HG02870 (cell line): ENCODE data around the gene LSP1.
A peak's percentile ranks its signal among the peaks of the same experiment; 100 is the strongest.

Source experiments
- ATAC-seq: cut with Tn5 transposase; IDR thresholded peaks from one replicate; pipeline ENCODE4 v1.9.1; 2021; ENCODE audit warnings: mild to moderate bottlenecking, moderate library complexity; ENCODE audit not compliant: unreplicated experiment

Gene LSP1

DNA sequence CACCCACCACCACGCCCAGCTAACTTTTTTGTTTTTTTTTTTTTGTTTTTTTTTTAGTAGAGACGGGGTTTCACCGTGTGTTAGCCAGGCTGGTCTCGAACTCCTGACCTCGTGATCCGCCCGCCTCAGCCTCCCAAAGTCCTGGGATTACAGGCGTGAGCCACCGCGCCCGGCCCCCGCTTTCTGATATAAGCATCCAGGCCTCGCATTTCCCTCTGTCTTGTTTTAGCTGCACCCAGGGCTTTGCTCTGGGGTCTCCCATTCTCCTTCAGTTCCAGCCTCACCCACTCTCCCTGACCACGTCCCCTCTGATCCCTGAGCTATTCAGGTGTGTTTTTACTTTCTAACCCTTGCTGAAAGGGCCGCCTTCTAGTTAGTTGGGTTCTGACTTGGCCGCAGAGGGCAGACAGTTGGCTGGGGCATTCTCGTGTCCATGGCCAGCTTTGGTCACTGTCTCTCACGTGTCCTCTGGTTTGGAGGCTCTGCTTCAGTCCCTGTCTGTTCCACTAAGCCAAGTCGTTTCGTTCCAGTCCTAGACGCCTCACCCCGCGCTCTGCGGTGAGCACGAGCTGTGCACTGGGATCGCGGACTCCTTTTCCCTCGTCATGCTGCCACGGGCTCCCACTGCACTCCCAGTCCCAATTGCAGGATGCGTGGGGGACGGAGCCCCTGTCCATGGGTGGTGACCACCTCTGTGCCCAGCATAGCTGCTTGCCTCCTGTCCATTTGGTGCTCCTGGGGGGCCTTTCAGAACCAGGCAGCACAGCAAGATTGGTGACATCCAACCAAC lies 60.6 kb downstream of the LSP1 start:
- no peak for ATAC-seq

DNA sequence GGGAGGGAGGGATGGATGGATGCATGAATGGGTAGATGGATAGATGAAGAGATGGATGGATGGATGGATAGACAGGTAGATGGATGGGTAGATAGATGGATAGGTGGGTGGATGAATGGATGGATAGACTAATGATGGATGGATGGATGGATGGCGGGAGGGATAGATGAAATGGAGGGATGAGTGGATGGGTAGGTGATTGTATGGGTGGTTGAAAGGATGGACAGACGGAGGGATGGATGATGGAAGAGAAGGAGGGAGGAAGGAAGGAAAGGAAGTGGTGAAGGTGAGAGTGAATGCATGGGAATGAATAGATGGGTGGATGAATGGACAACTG lies 62.9 kb downstream of the LSP1 start:
- ATAC-seq = no peak

DNA sequence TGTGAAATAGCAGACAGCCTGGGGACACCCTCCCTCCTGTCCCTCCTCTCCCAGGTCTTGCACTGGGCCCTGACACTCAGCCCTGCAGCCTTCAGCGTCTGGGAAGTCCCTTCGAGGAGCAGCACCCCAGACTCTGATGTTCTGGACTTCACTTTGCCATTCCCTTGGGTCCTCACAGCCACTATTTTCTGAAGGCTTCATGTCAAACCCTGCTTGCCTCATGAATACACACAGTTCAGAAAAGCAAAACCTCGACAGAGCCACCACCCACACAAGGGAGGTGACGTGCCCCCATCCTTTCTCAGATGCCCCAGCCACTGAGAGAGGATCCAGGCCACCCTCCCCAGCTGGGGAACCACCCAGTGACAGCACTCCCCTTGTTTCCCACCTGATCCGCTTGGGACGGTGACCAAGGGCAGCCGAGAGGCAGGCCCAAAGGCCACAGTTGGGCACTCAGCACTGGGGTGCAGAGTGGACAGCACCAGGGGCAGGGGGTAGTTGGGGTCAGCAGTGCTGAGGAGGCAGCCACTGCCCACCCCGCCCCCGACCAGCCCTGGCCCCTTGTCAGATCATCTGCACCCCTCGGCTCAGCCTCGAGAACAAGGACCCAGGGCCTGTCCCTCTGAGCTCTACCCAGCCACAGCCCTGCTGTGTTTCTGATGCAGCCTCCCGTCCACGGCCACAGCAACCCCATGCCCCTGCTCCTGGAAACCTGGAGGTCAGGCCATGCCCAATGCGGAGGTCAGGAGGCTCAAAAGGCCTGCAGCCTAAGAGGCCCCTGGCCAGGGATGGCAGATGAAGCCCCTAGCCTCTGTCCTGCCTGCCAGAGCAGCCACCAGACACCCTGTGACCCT lies 63.5 kb downstream of the LSP1 start:
- peak; percentile 36 for ATAC-seq

- no peak for ATAC-seq
Measured at GRCh38 chr11:1916986-1917522, 64.2 kb downstream of the LSP1 start.

DNA sequence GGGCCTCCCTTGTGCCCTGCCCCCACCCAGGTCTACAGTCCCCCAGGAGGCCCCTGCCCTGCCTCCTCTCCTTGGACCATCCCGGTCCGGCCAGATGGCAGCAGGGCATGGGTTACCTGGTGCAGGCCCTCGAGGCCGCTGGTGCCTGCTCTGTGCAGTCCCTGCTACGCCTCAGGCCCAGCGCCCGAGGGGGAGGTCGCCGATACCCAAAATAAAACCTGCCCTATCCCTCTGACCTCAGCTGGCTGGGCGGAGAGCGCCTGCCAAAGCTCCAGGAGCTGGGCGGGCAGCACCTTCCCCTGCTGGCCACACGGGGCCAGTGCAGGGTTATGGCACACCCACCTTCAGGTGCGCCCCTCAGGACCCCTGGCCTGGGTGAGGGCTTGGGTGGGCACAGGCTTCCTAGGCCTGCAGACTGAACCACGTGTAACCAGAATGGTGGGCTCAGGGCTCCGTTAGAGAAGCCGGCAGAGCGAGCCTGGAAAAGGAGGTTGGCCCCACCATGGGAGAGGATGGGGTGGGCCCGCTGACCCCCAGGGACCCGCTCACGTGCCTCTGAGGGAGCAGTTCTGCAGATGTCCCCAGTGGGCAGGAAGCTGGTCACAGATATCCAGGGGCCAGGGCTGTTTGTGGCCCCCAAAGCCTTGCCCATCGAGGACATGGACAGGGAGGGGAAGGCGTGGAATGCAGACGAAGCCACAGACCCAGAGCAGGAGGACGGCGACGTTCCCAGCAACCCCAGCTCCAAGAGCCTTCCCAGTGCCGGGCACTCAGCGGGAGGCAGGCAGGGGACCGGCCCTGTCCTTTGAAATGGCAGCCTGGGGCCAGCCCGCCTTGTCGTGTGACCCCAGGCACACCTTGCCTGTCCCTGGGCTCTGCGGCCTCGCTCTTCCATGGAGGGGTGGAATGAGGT lies 64.9 kb downstream of the LSP1 start:
- no peak for ATAC-seq

DNA sequence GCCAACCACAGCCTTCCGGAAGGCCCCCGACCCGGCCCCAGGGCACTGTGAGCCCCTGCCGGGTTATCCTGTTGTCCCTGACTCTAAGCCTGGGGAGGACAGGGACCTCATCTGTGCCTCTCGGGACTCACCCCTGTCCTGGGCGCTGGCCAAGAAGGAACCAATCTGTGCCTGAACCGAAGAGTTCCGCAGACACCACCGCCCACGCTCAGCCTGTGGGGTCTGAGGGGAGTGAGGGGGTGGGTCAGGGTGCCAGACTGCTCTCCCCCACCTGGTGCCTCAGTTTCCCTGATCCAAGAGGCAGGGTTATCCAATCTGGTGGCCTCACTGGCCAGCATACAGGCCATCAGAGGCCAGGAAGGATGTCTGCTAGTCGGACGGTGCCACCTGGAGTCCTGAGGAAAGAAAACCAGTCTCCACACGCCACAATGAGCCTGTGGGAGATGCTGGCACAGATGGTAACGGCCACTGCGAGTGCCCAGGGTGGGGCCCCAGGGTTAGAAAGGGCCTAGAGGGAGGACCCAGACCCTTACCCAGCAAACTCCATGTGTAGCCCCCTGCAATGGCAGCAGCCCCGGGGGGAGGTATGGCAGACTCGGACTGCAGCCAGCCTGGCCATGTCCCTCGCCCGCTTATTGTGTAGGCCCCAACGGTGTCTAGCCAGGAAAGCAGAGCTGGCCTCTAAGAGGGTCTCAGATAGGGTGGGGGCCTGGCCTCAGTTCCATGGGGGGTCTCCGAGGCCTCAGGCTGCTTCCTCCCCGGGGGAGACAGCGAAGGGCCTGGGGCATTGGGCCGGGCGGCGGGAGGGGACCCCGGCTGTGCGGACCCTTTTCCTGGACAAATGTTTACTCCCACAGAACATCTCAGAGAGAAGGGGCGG lies 65.8 kb downstream of the LSP1 start:
- ATAC-seq = no peak

- ATAC-seq = no peak
Measured at GRCh38 chr11:1919391-1920127, 66.7 kb downstream of the LSP1 start, which contains the start of gene TNNT3. Gene TNNT3, plus strand, starts transcription at chr11:1919703. Its CDS starts 3,172 bp downstream, at chr11:1922875.

GRCh38 chr11:1920128-1920908 lies 67.4 kb downstream of the LSP1 start:
- no peak for ATAC-seq

DNA sequence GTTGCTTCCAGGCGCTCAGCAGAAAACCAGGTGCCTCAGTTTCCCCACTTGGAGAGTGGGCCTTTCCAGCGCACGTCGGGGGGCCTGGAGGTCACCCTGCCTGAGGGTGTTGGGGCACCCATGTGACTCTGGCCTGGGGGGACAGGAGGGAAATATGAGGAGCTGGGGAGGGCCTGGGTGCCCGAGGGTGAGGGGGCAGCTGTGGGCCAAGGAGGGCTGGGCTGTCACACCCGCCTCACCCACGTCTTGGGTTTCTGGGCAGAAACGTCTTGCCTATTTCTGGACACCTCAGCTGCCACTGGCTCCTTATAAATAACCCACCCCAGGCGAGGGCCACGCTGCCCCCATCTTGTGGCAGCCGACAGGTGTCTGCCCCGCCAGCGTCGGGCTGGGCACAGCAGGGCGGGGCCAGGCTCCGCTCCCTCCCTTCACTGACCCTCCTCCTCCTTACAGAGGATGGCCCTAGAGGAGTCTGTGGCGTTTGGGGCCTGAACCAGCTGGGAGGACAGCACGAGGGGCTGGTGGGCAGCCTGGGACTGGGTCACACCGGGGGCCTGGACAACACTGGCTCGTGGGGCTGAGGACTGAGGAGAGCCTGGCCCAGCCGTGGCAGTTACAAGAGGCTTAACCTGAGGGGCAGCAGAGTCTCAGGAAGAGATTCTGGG lies 68.2 kb downstream of the LSP1 start:
- ATAC-seq = no peak

- ATAC-seq = no peak
Measured at GRCh38 chr11:1921574-1922141, 68.8 kb downstream of the LSP1 start.

DNA sequence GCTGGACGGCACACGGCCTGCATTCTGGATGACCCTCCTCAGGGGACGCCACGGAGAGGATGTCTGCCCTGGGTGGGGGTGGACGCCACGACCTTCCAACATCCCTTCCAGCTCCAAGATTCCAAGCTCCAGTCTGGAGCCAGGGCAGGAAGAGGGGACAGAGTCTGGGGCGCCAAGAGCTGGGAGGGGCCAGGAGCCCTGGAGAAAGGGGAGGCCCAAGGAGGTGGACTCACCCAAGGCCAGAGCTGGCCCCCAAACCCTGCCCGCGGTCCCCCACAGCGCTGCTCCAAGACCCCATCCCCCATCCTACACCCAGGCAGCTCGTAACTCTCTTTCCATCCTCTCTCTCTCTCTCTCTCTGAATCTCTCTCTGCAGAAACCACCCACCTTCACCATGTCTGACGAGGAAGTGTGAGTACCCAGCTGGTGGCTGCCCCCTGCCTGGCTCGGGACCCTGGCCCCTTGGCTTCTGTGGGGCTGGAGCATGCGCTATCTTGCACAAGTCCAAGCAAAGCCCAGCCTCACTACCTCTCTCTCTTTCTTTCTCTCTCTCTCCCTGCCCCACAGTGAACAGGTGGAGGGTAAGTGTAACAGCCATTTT lies 69.7 kb downstream of the LSP1 start:
- no peak for ATAC-seq

DNA sequence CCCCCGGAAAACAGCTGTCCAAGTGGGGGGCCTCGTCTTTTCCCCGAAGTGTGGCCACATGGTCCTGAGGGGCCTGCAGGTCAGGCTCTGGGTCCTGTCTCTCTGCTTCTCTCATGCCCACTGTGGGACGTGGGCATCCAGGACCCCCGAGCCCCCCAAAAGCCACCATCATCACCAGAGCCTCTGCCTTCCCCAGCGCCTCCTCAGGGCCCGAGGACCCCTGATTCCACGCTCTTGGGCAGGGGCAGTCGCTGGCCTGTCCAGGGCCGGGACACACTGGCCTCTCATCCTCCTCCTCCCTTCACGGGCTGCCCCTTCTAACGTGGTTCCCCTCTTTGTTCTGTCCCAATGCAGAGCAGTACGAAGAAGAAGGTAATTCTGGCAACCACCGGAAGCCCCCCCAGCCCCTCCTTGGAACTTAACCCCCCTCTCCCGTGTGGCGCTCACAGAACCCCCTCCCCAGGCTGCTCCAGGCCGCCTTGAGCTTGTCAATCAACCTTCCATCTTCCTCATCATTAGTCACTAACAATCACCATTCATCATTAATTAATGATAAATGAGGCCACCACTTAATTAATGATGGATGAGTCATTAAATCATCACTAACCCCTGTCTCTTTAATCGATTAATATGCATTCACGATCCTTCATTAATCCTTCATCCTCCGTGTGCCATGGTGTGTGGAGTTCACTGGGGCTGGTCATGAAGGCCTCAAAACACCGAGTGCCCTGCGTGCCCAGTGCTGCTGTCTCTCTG lies 70.5 kb downstream of the LSP1 start:
- ATAC-seq = no peak

DNA sequence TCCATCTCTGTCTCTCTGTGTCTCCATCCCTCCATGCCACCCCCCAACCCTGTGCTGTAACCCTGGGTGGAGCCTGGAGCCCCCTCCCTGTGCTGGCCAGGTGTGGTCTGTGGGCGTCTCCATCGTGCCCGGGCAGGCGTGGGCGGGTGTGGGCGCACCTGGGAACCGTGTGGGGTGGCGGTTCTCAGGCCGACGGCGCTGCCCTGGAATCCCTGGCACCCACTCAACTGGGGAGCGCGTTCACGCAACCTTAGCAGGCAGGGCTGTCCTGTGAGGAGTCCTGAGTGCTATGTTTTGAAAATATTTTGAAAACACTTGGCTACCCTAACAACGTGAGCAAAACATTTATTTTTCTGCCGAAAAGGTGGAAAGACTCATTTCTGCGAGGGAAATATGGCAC lies 71.3 kb downstream of the LSP1 start:
- no peak for ATAC-seq

DNA sequence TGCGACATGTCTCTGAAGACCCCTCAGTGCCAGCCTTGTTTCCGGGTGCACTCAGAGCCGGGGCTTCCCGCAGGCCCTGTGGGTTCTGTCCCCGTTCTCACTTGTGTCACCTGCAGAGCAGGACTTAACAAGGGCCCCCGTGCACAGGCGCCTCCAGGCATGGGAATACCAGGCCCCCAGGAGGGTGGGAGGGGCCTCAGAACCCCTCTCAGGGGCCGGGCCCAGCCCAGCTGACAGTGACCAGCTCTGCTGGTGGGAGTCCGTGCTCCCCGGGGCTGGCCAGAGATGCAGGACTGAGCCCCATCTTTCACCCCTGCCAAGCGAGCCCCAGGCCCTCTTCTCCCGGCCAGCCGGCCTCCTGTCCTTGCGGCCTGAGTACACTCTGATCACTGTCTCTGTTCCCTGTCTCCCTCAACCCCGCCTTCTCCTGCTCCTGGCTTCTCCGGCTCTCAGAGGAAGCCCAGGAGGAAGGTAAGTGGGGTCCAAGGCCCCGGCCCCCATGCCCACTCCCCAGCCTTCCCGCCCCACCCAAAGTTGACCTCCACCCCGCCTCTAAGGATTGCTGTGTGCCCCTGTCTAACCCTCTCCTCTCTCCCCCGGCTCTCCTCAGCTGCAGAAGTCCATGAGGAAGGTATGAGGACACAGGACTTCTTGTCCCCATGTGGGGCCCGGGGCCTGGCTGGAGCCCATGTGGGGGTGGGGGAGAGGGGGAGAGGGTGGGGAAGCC lies 71.9 kb downstream of the LSP1 start:
- no peak for ATAC-seq

DNA sequence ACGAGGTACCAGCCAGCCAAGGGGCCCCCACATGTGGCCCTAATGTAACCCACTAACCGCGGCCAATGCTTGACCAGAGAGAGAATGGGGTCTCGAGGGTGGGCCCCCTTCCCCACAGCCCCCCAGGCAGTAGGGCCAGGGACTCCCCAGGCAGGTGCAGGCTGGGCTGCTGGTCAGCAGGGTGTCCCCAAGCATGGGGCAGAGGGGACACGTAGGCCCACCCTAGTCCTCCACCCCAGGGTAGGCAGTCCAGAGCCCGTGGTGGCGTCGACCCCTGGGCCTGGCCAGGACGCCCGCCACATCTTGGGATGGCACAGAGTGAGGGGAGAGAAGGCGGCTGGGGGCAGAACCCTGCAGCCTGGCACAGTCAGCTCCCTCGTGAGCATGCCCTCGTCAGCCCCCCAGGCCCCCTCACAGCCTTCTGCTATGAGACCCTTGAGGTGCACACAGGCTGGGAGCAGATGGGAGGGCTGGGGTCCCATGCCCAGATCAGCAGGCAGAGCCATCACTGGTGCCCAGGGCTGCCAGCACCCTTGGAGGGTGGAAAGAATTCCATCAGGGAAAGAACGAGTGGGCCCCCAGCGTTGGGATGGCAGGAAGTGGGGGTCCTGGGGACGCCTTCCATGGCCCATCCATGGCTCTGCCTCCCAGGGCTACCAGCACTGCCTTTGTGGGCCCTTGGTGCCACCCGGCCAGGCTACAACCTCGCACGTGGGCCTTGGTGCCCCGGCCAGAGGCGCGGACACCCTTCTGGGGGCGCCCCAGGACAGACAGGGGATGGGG lies 72.7 kb downstream of the LSP1 start:
- ATAC-seq = no peak
